Spleen (tissue), 11 donors: Measurements from ENCODE around the gene ZNF580. TPM values are rescaled to one million over a fixed set of nuclear protein-coding genes. Genes with fewer than 3 reads are reported as not detected.

ENCODE experiments used
- DNase-seq: peaks from one replicate; pipeline ENCODE4 v3.0.0-alpha.2; 2020
- H3K27ac ChIP-seq, 8 donors: fragments of 200-600 bp; sonication (generic) in 7 of 8; 1 replicate in 4 of 8; 2 replicates in 4 of 8; pipeline versions ENCODE4 v1.5.0 to v1.8.0; 2016 to 2021; ENCODE audit warnings: inconsistent platforms in 4 of 8, mild to moderate bottlenecking in 4 of 8, moderate library complexity in 1 of 8
- H3K27me3 ChIP-seq, 7 donors: fragments of 200-600 bp; sonication (generic) in 6 of 7; replicated peaks in 1 of 7; 1 replicate in 4 of 7; 2 replicates in 3 of 7; pipeline versions ENCODE4 v1.5.0 to v1.8.0; 2016 to 2021; ENCODE audit warnings: inconsistent platforms in 3 of 7, mild to moderate bottlenecking in 1 of 7
- H3K36me3 ChIP-seq, 6 donors: fragments of 200-600 bp; sonication (generic) in 5 of 6; 1 replicate in 4 of 6; 2 replicates in 2 of 6; pipeline versions ENCODE4 v1.5.0 to v1.8.0; 2016 to 2021; ENCODE audit warnings: inconsistent platforms in 2 of 6
- H3K4me1 ChIP-seq, 6 donors: fragments of 200-600 bp; sonication (generic) in 5 of 6; 1 replicate in 3 of 6; 2 replicates in 3 of 6; pipeline versions ENCODE4 v1.5.0 to v1.8.0; 2016 to 2021; ENCODE audit warnings: inconsistent platforms in 3 of 6
- H3K4me3 ChIP-seq, 8 donors: fragments of 200-600 bp; sonication (generic) in 7 of 8; 1 replicate in 4 of 8; 2 replicates in 4 of 8; pipeline versions ENCODE4 v1.5.0 to v1.8.0; 2016 to 2021; ENCODE audit warnings: inconsistent platforms in 4 of 8, mild to moderate bottlenecking in 4 of 8, moderate library complexity in 2 of 8
- H3K9me3 ChIP-seq, 8 donors: fragments of 200-600 bp; sonication (generic) in 7 of 8; 1 replicate in 4 of 8; 2 replicates in 4 of 8; pipeline versions ENCODE4 v1.5.0 to v1.8.0; 2016 to 2021; ENCODE audit warnings: inconsistent platforms in 4 of 8
- CTCF ChIP-seq, 11 experiments: fragments of 200-600 bp in 7 of 11; fragments of 450-650 bp in 4 of 11; sonication (generic) in 4 of 11; IDR thresholded peaks in 8 of 11; conservative IDR thresholded peaks in 3 of 11; 1 replicate in 7 of 11; 2 replicates in 4 of 11; pipeline versions ENCODE4 v1.4.0 to v1.8.0; 2016 to 2021; ENCODE audit warnings: antibody characterized with exemption in 11 of 11, inconsistent platforms in 4 of 11, mild to moderate bottlenecking in 1 of 11
- POLR2A ChIP-seq, 3 donors: fragments of 450-650 bp; IDR thresholded peaks; one replicate each; pipeline ENCODE4 v1.5.1; 2017; ENCODE audit warnings: antibody characterized with exemption in 3 of 3, mild to moderate bottlenecking in 1 of 3
- POLR2AphosphoS5 ChIP-seq, 3 donors: sonication (generic); formaldehyde crosslinking; IDR thresholded peaks; one replicate each; pipeline ENCODE4 v1.5.1; 2017; ENCODE audit warnings: antibody characterized with exemption in 3 of 3
- WGBS, 5 donors: extraction: QIAGEN DNeasy Blood & Tissue Kit in 3 of 5; methylation state at CpG; one replicate each; pipeline versions ENCODE4 v1.1.5 to v1.1.7; 2013 to 2018; 5-methylcytosine and 5-hydroxymethylcytosine counted together
- intact Hi-C: fragments of 100-400 bp; cut with DNase I; formaldehyde crosslinking; loops from one replicate; pipeline ENCODE4 v1.15.0; 2023; ENCODE audit warnings: low total_unique reads
- polyA plus RNA-seq, 3 donors: library from polyadenylated mRNA; stranded (reverse); fragments of 200-250 nt; gene quantifications; one replicate each; pipeline ENCODE4 v1.2.1, GENCODE V29; 2013
- total RNA-seq, 7 donors: library from RNA; depleted of rRNA in 3 of 7; stranded (reverse); fragments of >200 nt in 3 of 7; fragmentation: NEBNext Ultra II Directional in 4 of 7; extraction: Animal tissue kit (Norgen Biotek cat#: 25700) in 4 of 7; gene quantifications; one replicate each; pipeline versions ENCODE4 v1.1.0 to v1.2.1, GENCODE V29; 2016 to 2021
- donor health status: healthy with polysubstance abuse.
- donor health status: DM: no; HTN: no; CAD: no; lungs with moderate emphysema.
- donor health status: DM: no; HTN: no; CAD: no.
- donor health status: Bipolar disorder and iron deficiency.
- donor health status: healthy.
- donor health status: DM: no; HTN: no; CAD: no.
- donor health status: DM: yes; HTN: yes; CAD: no.

Gene ZNF580
- total and polyA plus RNA-seq, 10 donors, result 18.9 to 58.7 (median 32.5) TPM

- H3K27ac ChIP-seq, result no peak overlapping the region
- no peak for TF ChIP-seq POLR2AphosphoS5 (IDR thresholded peaks at IDR 0.05)
- TF ChIP-seq POLR2A (IDR thresholded peaks at IDR 0.05), result no peak
- TF ChIP-seq CTCF (IDR thresholded peaks at IDR 0.05 in 8 of 11, conservative IDR thresholded peaks at IDR 0.05 in 3 of 11), result no peak
- DNase-seq, result no peak
- H3K4me3 ChIP-seq, result no peak overlapping the region
- 84 to 90% (median 86%) methylated on average over 4 of the region's 4 CpGs for WGBS, 5 donors
- intact Hi-C loops, result no loop called here
- peaks cover 0 to 39% (median 7%) of the 10 kb centered on the region in 6 donors for H3K36me3 ChIP-seq
- H3K9me3 ChIP-seq, result no peaks in the 10 kb centered on the region
- H3K4me1 ChIP-seq, result peaks cover 26 to 78% (median 56%) of the 10 kb centered on the region in 6 donors
- peaks cover 0 to 9% (median 0%) of the 10 kb centered on the region in 7 donors for H3K27me3 ChIP-seq
These were observed 9.3 kb downstream of the ZNF580 start for GRCh38 chr19:55650126-55650557.

DNA sequence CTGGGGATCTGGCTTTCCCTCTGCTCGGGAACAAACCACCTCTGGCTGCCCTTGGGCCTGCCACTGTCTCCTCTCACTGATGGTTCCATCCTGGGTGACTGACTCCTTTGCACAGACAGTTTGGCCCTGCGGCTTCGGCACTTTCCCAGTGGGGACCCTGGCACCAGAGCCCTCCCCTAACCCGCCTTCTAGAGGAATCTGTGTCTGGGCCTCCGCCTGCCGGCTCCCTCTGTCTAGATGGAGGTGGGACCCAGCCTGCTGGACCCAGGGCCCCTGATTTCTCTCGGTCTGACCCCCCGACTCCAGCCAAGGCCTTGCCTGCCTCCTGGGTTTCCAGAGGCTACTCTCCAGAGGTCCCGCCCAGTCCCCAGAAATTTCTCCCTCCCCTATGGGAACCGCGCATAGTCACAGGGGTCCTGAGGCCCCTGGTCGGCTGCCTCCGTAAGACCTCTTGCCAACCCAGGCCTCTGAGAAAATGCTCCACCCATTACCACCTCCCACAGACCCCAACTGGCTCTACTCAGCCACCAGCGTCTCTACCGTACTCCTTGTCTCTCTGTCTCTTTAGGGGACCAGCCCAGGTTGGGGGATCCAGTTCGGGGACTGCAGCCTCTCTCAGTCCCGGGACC, 9.9 kb downstream of the ZNF580 start:
- TF ChIP-seq POLR2A (IDR thresholded peaks at IDR 0.05), result no peak
- TF ChIP-seq POLR2AphosphoS5 (IDR thresholded peaks at IDR 0.05), result no peak
- no peak for TF ChIP-seq CTCF (IDR thresholded peaks at IDR 0.05 in 8 of 11, conservative IDR thresholded peaks at IDR 0.05 in 3 of 11)
- H3K4me1 ChIP-seq, result peaks cover 27 to 76% (median 53%) of the 10 kb centered on the region in 6 donors
- intact Hi-C loops, result no loop called here
- DNase-seq, result no peak
- whole genome bisulfite sequencing, 5 donors, result 92 to 97% (median 94%) methylated on average over 13 to 17 of the region's 17 CpGs
- peaks cover 0 to 33% (median 1%) of the 10 kb centered on the region in 6 donors for H3K36me3 ChIP-seq
- H3K4me3 ChIP-seq, result no peak overlapping the region
- H3K9me3 ChIP-seq, result no peaks in the 10 kb centered on the region
- H3K27me3 ChIP-seq, result peaks cover 0 to 9% (median 0%) of the 10 kb centered on the region in 7 donors
- H3K27ac ChIP-seq, result no peak overlapping the region

DNA sequence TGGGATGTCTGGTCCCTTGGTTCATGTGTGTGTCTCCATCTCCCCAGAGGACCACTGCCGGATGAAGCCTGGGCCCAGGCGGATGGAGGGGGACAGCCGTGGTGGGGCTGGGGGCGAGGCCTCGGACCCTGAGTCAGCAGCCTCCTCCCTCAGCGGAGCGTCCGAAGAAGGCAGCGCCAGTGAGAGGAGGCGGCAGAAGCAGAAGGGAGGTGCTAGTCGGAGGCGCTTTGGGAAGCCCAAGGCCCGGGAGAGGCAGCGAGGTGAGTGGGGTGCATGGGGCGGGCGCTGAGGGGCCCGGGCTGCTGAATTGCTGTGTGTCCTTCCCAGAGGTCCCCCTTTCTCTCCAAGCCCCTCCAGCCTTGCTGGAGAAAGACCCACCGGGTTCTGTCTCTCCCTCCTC, 10.4 kb downstream of the ZNF580 start:
- peaks cover 32 to 76% (median 56%) of the 10 kb centered on the region in 6 donors for H3K4me1 ChIP-seq

More for the DNA sequence above, 10.4 kb downstream of the ZNF580 start:
- Histone ChIP-seq H3K4me3 (no peak overlapping the region), H3K27ac (no peak overlapping the region), H3K9me3 (no peaks in the 10 kb centered on the region), H3K27me3 (peaks cover 0 to 9% (median 0%) of the 10 kb centered on the region in 7 donors), H3K36me3 (peaks cover 0 to 29% (median 0%) of the 10 kb centered on the region in 6 donors)
- TF ChIP-seq CTCF (IDR thresholded peaks at IDR 0.05 in 8 of 11, conservative IDR thresholded peaks at IDR 0.05 in 3 of 11) (no peak), POLR2A (IDR thresholded peaks at IDR 0.05) (no peak), POLR2AphosphoS5 (IDR thresholded peaks at IDR 0.05) (no peak)
- peak; percentile 82 for DNase-seq
- intact Hi-C loops, result no loop called here
- WGBS, 5 donors, result 83 to 95% (median 88%) methylated on average over 18 of the region's 18 CpGs
